Stimulated activated CD4-positive, alpha-beta T cell treated with anti-CD3 and anti-CD28 coated beads, TNF-alpha, amount 100 ng/mL, for 1 hour (primary cell): ENCODE data around the gene JUNB.

ENCODE experiments used
- DNase-seq, 3 donors: peaks; one replicate each; pipeline ENCODE4 v3.0.0-alpha.2; 2020; ENCODE audit warnings: low read depth in 3 of 3, low spot score in 1 of 3

Gene JUNB

DNA sequence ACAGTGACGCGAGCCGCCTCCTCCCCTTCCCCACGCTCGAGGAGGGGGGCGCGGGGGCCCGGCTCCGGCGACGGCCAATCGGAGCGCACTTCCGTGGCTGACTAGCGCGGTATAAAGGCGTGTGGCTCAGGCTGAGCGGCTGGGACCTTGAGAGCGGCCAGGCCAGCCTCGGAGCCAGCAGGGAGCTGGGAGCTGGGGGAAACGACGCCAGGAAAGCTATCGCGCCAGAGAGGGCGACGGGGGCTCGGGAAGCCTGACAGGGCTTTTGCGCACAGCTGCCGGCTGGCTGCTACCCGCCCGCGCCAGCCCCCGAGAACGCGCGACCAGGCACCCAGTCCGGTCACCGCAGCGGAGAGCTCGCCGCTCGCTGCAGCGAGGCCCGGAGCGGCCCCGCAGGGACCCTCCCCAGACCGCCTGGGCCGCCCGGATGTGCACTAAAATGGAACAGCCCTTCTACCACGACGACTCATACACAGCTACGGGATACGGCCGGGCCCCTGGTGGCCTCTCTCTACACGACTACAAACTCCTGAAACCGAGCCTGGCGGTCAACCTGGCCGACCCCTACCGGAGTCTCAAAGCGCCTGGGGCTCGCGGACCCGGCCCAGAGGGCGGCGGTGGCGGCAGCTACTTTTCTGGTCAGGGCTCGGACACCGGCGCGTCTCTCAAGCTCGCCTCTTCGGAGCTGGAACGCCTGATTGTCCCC, at the start of gene JUNB:
JUNB (plus strand) TSS at position 142 of the 706 bp plus-strand sequence; CDS start at position 428, 286 bp downstream.
- peak; percentile 93 to 99 (median 98) for DNase-seq

DNA sequence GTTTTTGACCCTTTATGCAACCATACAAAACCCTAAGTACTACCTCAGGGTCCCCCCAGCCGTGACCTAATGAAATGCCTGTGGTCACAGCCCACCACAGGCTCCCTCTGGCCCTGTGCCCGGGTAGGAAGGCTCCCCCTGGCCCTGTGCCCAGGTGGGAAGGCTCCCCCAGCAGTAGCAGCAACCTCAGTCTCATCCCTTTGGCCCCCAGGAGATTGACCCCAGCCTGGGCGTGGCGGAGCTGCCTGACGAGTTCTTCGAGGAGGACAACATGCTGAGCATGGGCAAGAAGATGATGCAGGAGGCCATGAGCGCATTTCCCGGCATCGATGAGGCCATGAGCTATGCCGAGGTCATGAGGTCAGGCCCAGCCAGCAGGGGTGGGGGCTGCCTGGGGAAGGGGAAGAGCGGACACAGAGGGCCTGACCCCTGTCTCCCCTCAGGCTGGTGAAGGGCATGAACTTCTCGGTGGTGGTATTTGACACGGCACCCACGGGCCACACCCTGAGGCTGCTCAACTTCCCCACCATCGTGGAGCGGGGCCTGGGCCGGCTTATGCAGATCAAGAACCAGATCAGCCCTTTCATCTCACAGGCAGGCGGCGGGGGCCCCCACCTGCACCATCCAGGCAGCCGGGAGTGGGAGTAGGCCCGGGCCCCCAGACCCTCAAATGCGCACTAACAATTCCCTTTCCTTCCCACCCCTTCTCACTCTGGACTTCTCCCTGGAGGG, 46.0 kb upstream of the JUNB start:
- no peak for DNase-seq

DNA sequence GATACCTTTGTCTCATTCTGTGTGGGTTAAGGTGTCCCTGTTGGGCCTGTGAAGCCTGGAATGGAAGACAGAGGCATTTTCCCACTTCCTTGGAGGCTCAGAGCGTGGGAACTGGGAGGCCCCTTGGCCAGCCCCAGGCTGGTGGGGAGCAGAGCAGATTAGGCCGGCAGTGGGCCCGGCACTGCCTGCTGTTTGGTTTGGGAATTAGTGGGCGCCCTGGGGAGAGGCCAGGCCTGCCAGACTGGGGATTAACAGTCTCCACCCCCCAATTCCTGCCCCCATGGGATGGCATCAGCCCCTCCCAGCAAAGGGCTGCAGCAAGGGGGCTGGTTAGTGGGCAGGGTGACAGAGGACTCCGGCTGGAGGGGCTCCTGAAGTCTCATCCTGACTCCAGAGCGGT, 42.8 kb upstream of the JUNB start:
- DNase-seq = no peak

DNA sequence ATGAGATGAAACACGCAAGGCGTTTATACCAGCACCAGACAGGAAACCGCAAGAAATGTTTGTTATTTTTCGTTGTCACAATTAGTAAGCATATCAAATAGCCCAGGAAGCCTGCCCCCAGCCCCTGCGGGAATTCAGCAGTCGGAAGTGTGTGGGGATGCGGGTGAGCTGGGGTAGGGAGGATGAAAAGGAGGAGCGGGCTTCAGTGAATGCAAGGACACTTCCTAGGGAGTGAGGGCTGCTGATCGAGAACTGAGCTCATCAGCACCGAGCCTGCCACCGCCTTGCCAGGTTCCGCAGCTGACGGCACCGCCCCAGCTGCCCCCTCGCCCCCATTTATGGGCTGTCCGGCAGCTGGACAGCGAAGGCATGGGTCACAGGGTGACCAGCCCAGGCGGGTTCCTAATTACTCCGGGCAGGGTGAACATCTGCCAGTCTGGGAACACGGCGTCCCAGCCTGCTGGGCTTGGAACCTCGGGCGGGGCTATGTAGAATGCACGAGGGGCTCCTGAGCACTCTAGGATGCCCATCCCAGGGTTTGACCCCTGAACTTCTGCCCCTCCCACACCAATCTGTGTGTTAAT, 41.3 kb upstream of the JUNB start:
- no peak for DNase-seq

DNA sequence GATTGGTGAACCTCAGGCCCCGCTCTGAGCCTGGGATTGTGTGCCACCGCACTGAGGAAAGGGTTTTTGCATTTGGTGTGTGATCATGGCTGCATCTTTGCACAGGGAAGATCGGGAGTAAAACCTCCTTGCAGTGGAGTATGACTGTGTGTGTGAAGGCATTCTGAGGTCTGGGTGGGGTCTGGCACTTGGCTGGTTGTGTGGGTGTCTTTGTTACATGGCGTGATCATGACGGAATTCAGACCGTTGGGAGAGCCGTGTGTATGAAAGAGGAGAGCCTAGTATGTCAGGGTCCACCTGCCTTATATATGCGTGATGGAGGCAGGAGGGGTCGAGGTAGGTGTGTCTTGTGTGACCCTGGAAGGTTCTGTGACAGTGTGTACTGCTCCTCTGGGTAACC, 40.4 kb upstream of the JUNB start:
- no peak for DNase-seq

DNA sequence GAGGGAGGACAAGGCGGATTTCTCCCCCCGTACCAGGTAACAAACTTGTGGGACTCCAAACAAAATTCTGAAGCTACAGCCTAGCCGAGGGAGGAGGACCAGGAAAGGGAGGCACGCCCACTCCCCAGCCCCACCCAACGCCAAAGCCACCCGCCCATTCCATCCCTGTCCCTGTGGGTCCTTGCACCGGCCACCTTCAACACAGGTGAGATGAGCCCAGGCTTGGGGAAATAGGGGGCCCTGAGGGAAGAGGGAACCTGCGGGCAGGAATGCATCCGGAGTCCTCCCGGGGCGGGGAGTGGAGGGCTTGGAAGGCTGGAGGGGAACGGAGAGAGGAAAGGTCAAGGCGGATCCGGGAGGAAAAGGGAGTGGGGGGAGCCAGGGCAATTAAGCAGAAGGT, 39.7 kb upstream of the JUNB start, which contains the start of gene BEST2:
BEST2 (plus strand) TSS at position 157 of the 400 bp plus-strand sequence. CDS start 802 bp downstream, outside the sequence.
- no peak for DNase-seq

DNA sequence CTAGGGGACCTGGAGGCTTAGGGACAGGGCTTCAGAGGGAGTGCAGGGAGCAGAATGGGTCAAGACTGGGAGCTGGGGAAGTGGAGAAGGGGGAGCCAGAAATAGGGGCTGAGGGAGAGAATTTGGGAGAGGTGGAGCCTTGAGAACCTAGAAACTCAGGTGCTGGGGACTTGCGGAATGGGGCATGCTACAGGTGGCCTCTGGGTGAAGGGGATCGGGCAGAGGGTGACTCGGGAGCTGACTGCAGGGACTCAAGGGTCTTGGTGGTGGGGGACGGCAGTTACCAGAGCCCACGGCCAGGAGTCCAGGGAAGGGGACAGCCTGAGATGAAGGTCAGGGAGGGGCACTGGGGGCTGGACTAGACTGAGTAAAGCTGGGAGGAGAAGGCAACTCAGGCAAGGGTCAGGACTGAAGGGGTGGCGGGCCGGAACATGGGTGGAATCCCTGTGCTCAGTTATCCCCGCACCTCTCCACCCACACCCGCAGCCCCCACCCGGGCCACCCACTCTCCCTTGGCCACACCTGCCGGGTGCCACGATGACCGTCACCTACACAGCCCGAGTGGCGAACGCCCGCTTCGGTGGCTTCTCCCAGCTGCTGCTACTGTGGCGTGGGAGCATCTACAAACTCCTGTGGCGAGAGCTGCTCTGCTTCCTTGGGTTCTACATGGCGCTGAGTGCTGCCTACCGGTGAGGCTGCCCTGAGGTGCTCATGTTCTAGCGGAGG, 39.1 kb upstream of the JUNB start:
- no peak for DNase-seq

DNA sequence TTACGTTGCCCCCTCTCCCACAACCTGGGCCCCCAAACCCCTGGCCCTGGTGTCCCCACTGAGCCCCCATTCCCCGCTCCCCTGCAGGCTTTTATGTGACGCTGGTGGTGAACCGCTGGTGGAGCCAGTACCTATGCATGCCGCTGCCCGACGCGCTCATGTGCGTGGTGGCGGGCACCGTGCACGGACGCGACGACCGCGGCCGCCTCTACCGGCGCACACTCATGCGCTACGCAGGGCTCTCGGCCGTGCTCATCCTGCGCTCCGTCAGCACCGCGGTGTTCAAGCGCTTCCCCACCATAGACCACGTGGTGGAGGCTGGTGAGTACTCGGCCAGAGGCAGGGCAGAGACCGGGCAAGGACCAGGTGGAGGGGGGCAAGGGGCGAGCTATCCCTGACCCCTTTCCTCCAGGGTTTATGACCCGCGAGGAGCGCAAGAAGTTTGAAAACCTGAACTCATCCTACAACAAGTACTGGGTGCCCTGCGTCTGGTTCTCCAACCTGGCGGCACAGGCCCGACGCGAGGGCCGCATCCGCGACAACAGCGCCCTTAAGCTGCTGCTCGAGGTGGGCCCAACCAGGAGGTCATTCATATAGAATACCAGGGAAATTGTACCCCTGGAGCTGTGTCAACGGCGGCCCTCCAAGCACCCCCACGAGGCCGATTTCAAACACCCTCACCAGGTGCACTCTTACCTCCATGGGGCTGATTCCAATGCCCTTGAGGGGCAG, 36.7 kb upstream of the JUNB start:
- DNase-seq = no peak

DNA sequence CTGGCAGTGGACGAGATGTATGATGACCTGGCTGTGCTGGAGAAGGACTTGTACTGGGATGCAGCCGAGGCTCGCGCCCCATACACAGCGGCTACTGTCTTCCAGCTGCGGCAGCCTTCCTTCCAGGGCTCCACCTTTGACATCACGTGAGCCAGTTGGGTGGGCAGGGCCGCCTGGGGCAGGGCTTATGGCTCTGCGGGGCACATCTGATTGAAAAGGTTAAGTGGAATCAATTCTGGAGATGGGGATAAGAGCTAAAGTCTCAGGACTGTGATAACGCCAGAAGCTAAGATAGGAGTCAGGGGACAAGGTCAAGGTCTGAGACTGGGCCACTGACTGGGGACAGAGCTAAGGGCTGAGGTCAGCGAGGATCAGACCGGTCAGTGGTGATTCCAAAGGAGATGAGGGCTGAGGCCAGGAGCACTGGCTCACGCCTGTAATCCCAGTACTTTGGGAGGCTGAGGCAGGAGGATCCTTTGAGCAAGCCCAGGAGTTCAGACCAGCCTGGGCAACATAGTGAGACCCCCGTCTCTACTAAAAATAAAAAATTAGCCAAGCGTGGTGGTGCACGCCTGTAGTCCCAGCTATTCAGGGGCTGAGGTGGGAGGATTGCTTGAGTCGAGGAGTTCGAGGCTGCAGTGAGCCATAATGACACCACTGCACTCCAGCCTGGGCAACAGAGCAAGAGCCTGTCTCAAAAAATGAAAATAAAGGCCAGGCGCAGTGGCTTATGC, 35.0 kb upstream of the JUNB start:
- DNase-seq = no peak

DNA sequence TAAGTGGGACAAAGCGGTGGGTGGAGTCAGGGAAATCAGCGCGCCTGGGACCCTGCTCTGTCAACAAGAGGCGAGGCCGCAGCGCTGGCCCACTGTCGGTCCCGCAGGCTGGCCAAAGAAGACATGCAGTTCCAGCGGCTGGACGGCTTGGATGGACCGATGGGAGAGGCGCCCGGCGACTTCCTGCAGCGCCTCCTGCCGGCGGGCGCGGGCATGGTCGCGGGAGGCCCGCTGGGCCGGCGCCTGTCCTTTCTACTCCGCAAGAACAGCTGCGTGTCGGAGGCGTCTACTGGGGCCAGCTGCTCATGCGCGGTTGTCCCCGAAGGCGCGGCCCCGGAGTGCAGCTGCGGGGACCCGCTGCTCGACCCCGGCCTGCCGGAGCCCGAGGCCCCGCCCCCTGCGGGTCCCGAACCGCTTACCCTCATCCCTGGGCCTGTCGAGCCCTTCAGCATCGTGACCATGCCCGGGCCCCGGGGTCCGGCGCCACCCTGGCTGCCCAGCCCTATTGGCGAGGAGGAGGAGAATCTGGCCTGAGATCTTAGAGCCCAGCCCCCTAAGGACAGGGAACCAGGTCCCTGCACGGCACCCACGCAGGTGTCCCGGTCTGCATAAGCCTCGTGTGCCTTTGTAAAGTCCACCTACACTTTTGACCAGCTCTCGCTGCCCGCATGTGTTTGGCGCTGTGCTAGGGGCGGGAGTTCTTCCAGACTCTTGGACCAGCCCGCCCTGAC, 33.6 kb upstream of the JUNB start:
- DNase-seq = peak in 1 of 3 donors; percentile 53

DNA sequence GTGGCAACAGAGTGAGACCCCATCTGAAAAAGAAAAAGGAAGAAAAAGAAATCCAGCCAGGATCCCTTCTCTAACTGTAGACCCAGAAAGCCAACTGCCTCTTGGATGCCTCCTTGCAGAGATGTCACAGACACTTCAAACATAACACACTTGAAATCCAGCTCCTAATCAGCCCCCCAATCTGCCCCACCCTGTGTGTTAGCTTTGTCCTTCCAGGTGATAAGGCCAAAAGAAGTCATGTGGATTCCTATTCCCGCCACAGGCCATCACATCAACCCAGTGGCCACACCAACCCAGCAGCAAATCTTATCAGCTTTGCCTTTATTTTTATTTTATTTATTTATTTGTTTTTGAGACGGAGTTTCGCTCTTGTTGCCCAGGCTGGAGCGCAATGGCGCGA, 31.6 kb upstream of the JUNB start:
- no peak for DNase-seq

DNA sequence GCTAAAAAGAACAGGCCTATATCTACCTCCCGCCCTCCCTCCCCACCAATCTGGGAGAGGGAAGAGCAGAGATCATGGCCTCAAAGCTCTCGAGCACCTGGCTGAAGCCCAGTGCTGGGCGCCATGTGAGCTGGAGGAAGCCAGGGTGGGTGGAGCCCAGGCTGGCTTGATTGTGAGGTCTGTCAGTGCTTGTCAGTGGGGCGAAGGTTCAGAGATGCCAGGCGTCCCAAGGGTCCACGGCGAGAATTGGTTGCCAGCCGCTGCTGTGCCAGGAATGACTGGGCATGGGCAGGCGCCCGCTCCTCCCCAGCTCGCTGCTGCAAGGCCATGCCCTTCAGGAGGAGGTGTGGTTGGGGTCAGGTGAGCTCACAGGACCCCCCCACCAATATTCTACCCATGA, 28.2 kb upstream of the JUNB start:
- DNase-seq = no peak

DNA sequence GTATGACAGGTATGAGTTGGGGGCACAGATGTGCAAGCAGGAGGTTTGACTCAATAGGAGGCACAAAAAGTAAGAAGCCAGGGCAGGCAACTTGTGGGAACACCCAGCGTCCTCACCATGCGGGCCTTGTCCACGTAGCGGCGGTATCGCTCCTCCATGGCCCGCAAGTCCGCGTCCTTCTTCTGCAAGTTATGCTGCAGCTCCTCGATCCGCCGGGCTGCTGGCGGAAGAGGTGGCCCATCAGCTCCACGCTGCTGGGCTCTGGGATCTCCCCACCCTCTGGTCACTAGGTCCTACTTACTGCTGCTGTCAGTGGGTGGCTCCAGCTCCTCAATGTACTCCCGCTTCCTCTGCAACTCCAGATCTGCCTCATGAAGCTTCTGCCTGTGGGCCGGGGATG, 26.6 kb upstream of the JUNB start:
- no peak for DNase-seq

DNA sequence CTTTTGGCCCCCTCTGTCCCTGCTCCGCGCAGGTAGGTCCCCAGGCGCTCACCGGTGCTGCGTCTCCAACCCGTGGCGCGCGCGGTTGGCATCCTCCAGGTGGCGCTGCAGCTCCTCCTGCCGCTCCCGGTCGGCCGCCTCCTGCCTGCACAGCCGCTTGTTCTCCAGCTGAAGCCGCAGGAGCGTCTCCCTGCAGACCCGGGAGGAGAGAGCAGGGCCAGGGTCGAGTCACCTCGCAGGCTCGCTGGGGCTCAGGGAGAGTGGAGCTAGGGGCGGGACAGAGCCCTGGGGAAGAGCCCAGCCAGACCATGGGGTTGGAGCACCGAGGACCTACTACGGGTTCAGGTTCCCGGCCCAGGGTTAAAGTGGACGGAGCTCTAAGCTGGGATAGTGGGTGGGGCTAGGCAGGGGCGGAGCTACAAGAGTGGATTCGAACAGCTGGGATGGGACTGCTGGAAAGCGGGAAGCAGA, 25.2 kb upstream of the JUNB start:
- peak in 2 of 3 donors; percentile 64 to 75 for DNase-seq

DNA sequence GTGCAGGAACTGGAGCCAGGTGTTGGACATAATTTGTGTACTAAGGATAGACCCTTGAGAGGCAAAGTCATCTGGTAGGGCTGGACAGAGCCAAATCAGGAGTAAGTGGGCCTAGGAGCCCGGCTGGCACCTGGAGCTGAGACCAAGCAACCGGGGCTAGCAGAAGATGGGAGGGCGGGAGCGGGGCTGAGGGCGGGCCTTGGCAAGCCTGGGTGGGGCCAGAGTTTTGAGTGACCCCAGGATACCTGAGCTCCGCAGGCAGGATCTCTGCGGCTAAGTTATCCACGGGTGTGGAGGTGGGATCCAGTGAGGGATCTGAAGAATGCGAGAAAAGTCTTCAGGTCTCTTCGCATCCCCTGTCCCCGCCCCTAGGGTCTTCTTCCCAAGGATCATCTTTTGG, 24.1 kb upstream of the JUNB start:
- DNase-seq = no peak

DNA sequence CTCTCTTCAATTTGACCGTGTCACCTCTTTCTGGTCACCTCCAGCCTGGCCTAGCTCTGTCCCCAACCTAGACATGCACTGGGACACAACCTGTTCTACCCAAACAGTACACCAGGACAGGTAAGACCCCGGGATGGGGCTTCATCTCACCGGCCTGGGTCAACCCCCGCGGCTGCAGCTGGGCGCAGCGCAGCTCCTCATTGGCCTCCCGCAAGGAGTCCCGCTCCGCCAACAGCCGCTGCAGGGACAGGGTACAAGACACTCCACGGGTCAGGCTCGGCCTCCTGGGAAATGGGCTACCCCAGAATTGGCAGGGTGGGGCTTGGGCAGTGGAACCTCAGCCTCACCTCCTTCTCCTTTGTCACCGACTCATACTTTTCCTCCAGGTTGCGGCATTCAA, 23.6 kb upstream of the JUNB start:
- no peak for DNase-seq

DNA sequence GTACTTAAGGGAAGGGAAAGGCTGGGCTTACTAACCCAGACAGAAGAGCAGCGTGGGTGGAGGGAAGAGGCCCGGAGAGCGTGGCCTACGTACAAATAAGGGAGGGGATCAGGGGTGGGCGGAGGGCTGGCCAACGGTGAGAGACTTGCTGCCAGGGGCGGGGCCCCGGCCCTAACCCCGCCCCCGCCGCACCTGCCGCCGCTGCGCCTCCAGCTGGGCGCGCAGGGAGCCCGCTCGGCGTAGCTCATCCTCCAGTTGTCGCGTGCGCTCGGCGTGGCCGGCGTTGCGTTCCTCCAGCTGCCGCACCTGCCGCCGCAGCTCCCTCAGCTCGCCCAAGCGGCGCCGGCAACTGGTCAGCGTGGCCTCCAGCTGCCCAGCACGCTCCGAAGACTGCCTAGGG, 21.6 kb upstream of the JUNB start:
- DNase-seq = peak in 1 of 3 donors; percentile 43

DNA sequence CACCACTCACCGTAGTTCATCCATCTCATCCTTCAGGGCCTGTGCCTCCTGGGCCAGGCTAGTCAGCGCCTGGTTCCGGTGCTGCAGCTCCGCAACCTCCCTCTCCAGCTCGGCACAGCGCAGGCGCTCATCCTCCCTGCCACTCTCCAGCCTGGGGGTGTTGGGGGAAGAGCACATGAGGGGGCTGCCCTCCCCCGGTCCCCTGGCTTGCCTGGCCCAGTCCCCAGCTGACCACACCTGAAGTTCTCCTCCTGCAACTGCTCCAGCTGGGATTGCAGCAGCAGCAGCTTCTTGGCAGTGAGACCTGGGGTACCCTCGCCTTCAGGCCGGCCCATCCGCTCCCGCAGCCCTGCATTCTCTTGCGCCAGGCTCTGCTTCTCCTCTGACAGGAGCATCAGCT, 20.4 kb upstream of the JUNB start:
- DNase-seq = no peak

DNA sequence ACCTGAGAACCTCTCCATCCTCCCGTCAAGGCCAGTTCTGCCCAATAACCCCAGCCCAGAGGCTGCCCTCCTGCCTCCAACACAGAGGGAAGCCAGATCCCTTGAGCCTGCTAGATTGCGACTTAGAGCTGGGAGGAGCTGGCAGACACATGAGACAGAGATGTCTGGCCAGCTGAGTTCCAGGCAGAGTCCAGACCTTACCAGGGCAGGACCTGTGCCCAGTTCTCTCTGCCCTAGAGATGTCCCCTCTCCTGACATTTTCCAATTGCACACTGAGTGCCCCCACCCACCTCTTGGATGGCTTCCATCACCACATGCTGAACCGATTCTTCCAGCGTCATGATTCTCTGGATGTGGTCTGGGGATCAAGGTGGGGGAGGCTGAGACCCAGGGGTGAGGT, 19.0 kb upstream of the JUNB start:
- no peak for DNase-seq
